SU-DHL-6 (cell line): ENCODE measurements around the gene HARBI1.

ENCODE experiments used
- H2AFZ ChIP-seq: fragments of 200-600 bp; sonication (generic); 2 replicates; pipeline ENCODE4 v1.6.1; 2014; ENCODE audit warnings: low read depth, mild to moderate bottlenecking, moderate library complexity, mixed read lengths, antibody characterized with exemption, low read length; ENCODE audit not compliant: severe bottlenecking
- H3F3A ChIP-seq: fragments of 200-600 bp; shearing (Covaris generic); 2 replicates; pipeline ENCODE4 v1.6.0; 2016; ENCODE audit warnings: antibody characterized with exemption, mild to moderate bottlenecking; ENCODE audit not compliant: insufficient read depth
- H3K27ac ChIP-seq: fragments of 200-600 bp; sonication (generic); 2 replicates; pipeline ENCODE4 v1.5.1; 2016; ENCODE audit warnings: low read depth, mild to moderate bottlenecking, low read length, moderate library complexity, mixed read lengths
- H3K27me3 ChIP-seq: fragments of 200-600 bp; sonication (generic), shearing (Covaris generic); 2 replicates; pipeline ENCODE4 v1.6.0; 2014; ENCODE audit warnings: mild to moderate bottlenecking, low read length
- H3K36me3 ChIP-seq: fragments of 200-600 bp; sonication (generic); 2 replicates; pipeline ENCODE4 v1.6.1; 2014; ENCODE audit warnings: mild to moderate bottlenecking, low read length, mixed read lengths
- H3K4me2 ChIP-seq: fragments of 300-600, 200-600 bp; shearing (Covaris generic), sonication (generic); 2 replicates; pipeline ENCODE4 v1.6.0; 2014; ENCODE audit warnings: low read length, low read depth, mild to moderate bottlenecking; ENCODE audit not compliant: poor library complexity, severe bottlenecking
- H3K4me3 ChIP-seq: fragments of 200-600 bp; sonication (generic); 2 replicates; pipeline ENCODE4 v1.5.1; 2014; ENCODE audit warnings: antibody characterized with exemption, low read length, mild to moderate bottlenecking, mixed read lengths; ENCODE audit not compliant: insufficient read depth, poor library complexity, severe bottlenecking
- H3K79me2 ChIP-seq: fragments of 200-600 bp; sonication (generic); 2 replicates; pipeline ENCODE4 v1.6.1; 2014; ENCODE audit warnings: mild to moderate bottlenecking, low read length, moderate library complexity; ENCODE audit not compliant: insufficient read depth
- H3K9ac ChIP-seq: fragments of 200-600 bp; sonication (generic); 2 replicates; pipeline ENCODE4 v1.7.0; 2014; ENCODE audit warnings: mild to moderate bottlenecking, low read length
- H3K9me2 ChIP-seq: fragments of 200-600 bp; sonication (generic); replicated peaks from 2 replicates; pipeline ENCODE4 v1.6.1; 2014; ENCODE audit warnings: low read length; ENCODE audit not compliant: insufficient read depth
- H3K9me3 ChIP-seq: fragments of 200-600 bp; sonication (generic); 2 replicates; pipeline ENCODE4 v1.6.1; 2014; ENCODE audit warnings: low read length, mixed read lengths; ENCODE audit not compliant: insufficient read depth
- H4K20me1 ChIP-seq: fragments of 200-600 bp; sonication (generic); 2 replicates; pipeline ENCODE4 v1.6.1; 2014; ENCODE audit warnings: low read depth, mild to moderate bottlenecking, antibody characterized with exemption, low read length, moderate library complexity, mixed read lengths
- EZH2phosphoT487 ChIP-seq: fragments of 200-600 bp; sonication (generic), shearing (Covaris generic); conservative IDR thresholded peaks from 2 replicates; pipeline ENCODE4 v1.6.1; 2018; ENCODE audit warnings: mild to moderate bottlenecking, antibody characterized with exemption, low read length, moderate library complexity, mixed read lengths
- TF ChIP-seq, protein P1 (sequence below): fragments of 200-600 bp; sonication (generic); IDR thresholded peaks from one replicate; pipeline ENCODE4 v1.5.1; 2017; ENCODE audit warnings: antibody characterized with exemption, mild to moderate bottlenecking, low read length, moderate library complexity; ENCODE audit not compliant: insufficient read depth, poor library complexity, severe bottlenecking

HARBI1 gene

DNA sequence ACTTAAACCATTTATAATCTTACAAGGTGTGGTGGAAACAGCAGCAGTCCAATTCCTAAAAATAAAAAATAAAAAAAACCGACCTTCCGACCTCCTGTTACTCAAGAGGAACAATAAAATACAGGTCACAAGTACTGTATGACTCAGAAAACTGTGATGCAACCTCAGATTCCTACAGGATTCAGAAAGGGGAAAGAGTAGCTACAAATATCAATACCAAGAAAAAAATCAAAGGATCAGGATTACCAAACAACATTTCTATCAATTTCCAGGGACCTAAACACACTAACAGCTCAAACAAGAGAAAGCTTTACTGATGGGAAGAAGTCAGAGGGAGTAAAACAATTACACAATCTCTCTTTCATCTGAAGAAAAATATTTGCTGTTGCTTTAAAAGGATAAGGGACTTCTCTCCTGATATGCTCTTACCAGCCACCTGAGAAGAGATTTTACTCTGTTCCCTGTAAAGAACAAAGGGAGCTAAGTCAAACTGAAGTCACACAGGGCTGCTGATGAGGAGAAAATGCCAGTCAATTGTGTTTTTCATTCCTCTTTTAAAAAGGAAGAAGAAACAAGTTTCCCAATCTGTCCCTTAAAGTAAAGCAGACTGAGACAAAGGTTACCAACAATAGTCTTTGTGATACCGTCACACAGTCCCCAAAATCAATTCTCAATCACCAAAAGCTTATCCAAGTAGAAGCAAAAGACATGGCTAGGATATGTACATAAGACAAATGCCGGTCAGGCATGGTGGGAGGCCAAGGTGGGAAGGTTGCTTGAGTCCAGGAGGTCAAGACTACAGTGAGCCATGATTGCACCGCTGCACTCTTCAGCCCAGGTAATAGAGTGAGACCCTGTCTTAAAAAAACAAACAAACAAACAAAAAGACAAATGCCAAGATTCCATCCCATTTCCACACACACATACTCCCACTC is 62.5 kb downstream of the HARBI1 start:
- Histone ChIP-seq H2AFZ (no peak overlapping the region), H3K9ac (no peak overlapping the region), H3K9me3 (no peaks in the 10 kb centered on the region), H3K4me3 (no peak overlapping the region), H3K79me2 (peaks cover 57% of the 10 kb centered on the region), H3K36me3 (no peaks in the 10 kb centered on the region), H3F3A (0 out of 2 replicates have a peak, but pooled peaks cover 5% of the 10 kb centered on the region), H3K27ac (no peak overlapping the region), H3K4me2 (no peak overlapping the region), H4K20me1 (no peaks in the 10 kb centered on the region), H3K27me3 (no peaks in the 10 kb centered on the region), H3K9me2 (no peaks in the 10 kb centered on the region)
- no peak for TF ChIP-seq EZH2phosphoT487
- TF ChIP-seq, protein P1, sequence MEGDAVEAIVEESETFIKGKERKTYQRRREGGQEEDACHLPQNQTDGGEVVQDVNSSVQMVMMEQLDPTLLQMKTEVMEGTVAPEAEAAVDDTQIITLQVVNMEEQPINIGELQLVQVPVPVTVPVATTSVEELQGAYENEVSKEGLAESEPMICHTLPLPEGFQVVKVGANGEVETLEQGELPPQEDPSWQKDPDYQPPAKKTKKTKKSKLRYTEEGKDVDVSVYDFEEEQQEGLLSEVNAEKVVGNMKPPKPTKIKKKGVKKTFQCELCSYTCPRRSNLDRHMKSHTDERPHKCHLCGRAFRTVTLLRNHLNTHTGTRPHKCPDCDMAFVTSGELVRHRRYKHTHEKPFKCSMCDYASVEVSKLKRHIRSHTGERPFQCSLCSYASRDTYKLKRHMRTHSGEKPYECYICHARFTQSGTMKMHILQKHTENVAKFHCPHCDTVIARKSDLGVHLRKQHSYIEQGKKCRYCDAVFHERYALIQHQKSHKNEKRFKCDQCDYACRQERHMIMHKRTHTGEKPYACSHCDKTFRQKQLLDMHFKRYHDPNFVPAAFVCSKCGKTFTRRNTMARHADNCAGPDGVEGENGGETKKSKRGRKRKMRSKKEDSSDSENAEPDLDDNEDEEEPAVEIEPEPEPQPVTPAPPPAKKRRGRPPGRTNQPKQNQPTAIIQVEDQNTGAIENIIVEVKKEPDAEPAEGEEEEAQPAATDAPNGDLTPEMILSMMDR = no peak

- TF ChIP-seq EZH2phosphoT487 = no peak
- TF ChIP-seq, protein P1 = no peak
- Histone ChIP-seq H3K9me3 (no peaks in the 10 kb centered on the region), H3K36me3 (no peaks in the 10 kb centered on the region), H3F3A (0 out of 2 replicates have a peak, but pooled peaks cover 5% of the 10 kb centered on the region), H3K27ac (no peak overlapping the region), H3K9ac (no peak overlapping the region), H3K79me2 (peaks cover 57% of the 10 kb centered on the region), H3K27me3 (no peaks in the 10 kb centered on the region), H3K4me3 (no peak overlapping the region), H3K4me2 (no peak overlapping the region), H3K9me2 (no peaks in the 10 kb centered on the region), H4K20me1 (no peaks in the 10 kb centered on the region), H2AFZ (no peak overlapping the region)
These were observed 63.2 kb downstream of the HARBI1 start for GRCh38 chr11:46553814-46554212.
